ENCODE results near the gene RAPGEF4.

DNA sequence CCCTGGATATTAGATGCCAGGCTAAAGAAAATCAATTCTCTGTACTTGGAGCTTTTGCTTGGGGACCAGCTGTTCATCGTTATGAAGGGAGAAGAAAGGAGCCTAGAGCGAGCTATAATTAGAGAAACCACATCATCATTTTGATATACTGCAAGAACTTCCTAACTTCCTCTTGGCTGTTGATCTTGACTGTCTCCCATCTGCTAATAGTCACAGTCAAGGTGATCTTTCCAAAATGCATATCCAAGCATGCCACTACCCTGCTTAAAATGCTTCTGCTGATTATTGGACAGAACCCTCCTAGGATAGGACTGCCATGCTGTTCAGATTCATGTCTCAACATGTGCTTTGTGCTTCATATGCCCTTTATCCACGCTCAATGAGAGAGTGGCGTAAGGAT is 54.8 kb downstream of the RAPGEF4 start:
- TF ChIP-seq, protein P1, sequence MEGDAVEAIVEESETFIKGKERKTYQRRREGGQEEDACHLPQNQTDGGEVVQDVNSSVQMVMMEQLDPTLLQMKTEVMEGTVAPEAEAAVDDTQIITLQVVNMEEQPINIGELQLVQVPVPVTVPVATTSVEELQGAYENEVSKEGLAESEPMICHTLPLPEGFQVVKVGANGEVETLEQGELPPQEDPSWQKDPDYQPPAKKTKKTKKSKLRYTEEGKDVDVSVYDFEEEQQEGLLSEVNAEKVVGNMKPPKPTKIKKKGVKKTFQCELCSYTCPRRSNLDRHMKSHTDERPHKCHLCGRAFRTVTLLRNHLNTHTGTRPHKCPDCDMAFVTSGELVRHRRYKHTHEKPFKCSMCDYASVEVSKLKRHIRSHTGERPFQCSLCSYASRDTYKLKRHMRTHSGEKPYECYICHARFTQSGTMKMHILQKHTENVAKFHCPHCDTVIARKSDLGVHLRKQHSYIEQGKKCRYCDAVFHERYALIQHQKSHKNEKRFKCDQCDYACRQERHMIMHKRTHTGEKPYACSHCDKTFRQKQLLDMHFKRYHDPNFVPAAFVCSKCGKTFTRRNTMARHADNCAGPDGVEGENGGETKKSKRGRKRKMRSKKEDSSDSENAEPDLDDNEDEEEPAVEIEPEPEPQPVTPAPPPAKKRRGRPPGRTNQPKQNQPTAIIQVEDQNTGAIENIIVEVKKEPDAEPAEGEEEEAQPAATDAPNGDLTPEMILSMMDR (IDR thresholded peaks at IDR 0.05) = no peak
- no peak for TF ChIP-seq POLR2A (IDR thresholded peaks at IDR 0.05)
